LHCN-M2 (cell line): ENCODE data around the gene DVL3. TPM values are rescaled to one million over a fixed set of nuclear protein-coding genes. Genes with fewer than 3 reads are reported as not detected.
"Not testable (repeated sequence)": the region's sequence is repeated elsewhere in the genome, so short reads cannot be mapped to it uniquely, and the experiment has no call there.

Experiments
- DNase-seq: peaks from one replicate; pipeline ENCODE4 v3.0.0-alpha.2; 2012; ENCODE audit warnings: low read depth
- total RNA-seq: library from RNA; depleted of rRNA; stranded (reverse); fragments of >200 nt; gene quantifications from 2 replicates; pipeline ENCODE4 v1.2.3, GENCODE V29; 2014

DVL3 gene
- total RNA-seq, 1 experiment from 2014 or later = 63.5 TPM

DNA sequence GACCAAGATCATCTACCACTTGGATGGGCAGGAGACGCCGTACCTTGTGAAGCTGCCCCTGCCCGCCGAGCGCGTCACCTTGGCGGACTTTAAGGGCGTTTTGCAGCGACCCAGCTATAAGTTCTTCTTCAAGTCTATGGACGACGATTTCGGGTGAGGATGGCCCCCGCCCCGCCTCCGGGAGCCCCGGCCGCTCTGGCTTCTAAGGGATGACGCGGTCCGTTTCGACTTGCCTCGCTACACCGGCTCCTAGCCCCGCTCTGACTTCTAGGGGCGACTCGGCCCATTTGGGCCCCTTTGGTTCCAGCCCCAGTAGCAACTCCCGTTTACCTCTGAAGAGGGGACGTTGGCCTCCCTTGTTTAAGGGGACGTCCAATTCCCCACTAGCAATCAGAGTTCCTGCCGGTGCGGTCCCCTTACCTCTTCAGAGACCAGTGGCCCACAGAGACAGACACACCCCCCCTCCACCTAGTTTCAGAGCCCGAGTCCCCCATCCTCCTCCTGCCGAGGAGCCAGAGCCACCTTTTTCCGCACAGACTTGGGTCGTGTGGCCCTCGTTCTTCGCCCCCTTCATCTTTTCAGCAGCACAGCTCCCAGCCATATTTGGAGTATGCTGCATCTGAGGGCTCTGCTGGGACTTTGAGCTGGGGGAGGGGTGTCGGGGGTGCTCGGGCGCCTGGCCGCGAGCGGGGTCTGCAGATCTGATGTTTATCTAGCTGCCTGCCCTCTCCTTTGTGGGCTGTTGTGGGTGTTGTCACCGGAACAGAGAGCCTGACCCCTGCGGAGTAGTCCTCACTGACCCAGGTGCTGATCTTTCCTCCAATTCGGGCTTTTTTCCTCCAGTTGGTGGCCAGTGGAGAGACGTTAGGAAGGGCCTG, 706 bp downstream of the DVL3 start:
- DNase-seq = no peak

GRCh38 chr3:184156522-184156955, 1.4 kb downstream of the DVL3 start:
- peak; percentile 75 for DNase-seq

GRCh38 chr3:184157206-184157605, 2.0 kb downstream of the DVL3 start:
- no peak for DNase-seq

GRCh38 chr3:184158404-184158803, 3.2 kb downstream of the DVL3 start:
- no peak for DNase-seq

DNA sequence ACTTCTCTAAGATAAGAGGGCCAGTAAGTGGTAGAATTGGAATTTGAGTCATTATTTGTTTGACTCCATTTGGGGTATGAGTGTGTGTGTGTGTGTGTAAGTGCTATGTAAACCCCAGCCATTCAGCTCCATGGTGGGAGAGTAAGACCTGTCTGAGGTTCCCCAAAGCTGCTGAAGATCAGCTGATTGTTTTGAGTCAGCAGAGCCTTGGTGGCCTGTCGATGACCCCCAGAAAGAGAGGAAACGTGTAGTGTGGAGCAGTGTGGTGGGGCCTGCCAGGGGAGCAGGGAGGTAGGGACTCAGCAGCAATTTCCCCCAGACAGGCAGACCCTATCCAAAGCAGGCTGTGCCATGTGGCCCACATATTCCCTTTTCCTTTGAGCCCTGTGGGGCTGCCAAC, 5.3 kb downstream of the DVL3 start:
- no peak for DNase-seq

- DNase-seq = not testable (repeated sequence)
Observed at GRCh38 chr3:184162571-184163070, 7.4 kb downstream of the DVL3 start.

DNA sequence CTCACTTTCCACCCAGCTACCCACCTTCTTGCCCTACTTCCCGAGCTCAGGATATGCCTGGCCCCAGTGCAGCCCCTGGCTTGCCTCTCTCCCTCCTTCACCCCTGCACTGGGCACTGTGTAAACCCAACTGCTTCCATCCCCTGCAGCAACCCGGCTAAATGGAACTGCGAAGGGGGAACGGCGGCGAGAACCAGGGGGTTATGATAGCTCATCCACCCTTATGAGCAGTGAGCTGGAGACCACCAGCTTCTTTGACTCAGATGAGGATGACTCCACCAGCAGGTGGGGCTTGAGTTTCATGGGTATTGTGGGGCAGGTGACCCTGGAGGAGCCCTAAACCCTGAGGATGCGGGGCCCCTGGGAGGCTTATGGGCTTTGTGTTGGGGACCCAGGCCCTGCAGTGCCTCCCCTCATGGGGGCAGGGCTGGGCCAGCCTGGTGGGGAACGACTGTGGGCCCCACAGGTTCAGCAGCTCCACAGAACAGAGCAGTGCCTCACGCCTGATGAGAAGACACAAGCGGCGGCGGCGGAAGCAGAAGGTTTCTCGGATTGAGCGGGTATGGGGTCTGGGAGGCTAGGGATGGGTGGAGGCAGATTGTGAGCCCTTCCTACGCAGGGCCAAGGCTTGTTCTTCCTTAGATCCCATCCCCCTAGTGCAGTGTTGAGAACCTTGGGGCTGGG, 9.6 kb downstream of the DVL3 start:
- DNase-seq = no peak

DNA sequence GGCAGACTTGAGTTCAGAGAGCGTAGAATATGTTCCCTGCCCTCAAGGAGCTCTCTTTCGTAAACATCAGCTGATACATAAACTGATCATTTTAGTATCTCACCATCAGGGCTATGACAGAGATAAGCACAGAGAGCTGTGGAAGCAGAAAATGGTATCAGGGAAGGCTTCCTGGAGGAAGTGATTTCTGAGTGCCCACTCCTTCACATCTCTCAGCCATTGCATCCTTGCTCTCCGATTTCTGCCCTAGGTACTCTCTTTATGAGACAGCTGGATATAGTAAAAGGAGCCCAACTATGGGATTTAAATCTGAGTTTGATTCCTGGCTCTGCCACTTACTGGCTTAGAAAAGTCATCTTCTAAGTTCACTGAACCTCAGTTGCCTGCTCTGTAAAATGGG, 10.4 kb downstream of the DVL3 start:
- DNase-seq = no peak

DNA sequence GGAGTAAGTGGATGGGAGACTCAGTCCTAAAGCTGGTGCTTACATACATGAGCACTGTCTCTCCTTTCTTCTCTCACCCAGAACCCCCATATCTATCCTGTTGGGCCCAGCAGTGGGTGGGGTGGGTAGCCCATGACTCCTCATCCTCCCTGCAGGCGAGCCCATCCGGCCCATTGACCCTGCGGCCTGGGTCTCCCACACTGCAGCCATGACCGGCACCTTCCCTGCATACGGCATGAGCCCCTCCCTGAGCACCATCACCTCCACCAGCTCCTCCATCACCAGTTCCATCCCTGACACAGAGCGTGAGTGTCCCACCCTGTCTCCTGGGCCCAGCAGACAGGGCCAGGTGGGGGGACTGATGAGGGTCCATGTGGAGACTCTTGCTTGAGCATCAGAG, 11.5 kb downstream of the DVL3 start:
- DNase-seq = no peak

DNA sequence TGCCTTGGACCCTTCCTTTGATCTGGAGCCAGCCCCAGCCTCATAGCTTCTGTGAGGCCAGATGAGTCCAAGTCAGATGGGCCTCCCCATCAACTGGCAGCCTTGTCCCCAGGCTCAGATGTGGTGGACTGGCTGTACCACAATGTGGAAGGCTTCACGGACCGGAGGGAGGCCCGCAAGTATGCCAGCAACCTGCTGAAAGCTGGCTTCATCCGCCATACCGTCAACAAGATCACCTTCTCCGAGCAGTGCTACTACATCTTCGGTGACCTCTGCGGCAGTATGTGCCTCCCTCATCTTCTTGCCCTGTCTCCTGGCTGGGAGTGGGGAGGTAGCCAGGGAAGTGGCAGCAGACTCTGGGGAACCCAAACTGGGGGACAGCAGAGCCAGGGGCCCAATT, 12.6 kb downstream of the DVL3 start:
- DNase-seq = no peak

DNA sequence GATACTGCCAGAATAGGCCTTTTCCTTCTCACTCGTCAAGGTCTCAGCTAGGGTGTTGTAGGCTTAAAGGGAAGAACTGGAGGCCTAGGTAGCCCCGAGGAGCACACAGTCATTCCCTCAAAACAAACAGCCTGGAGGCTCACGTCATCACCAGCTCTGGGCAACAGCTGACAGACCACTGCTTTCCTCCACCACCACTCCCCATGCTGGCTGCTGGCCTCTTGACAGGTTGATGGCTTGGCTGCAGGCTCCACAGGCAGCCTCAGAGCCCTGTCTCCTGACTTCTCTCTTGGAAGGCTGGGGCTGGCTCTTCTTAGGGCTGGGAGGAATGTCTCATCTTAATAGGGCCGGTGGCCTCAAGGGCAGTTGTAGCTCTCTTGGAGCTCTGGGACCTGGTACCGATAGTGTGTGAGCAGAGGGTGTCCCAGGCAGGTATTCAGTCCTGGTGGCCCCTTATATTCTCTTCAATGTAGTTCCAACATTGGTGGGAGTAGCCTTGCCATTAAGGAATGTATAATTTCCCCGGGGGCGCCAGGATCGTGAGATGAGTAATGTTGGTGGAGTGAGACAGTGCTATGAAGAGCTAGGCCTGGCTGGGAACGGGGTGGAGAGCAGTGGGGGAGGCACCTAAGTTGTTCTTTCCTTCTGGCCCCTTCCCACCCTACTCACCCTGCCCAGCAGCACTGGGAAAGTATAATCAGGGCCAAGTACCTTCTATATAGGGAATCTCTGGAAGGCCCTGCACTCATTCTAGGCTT, 13.4 kb downstream of the DVL3 start:
- DNase-seq = peak; percentile 81

- DNase-seq = no peak
Observed at GRCh38 chr3:184169896-184170875, 15.0 kb downstream of the DVL3 start.

GRCh38 chr3:184171562-184171961, 16.4 kb downstream of the DVL3 start:
- DNase-seq = no peak

GRCh38 chr3:184172681-184173373, 17.6 kb downstream of the DVL3 start:
- DNase-seq = peak; percentile 88

DNA sequence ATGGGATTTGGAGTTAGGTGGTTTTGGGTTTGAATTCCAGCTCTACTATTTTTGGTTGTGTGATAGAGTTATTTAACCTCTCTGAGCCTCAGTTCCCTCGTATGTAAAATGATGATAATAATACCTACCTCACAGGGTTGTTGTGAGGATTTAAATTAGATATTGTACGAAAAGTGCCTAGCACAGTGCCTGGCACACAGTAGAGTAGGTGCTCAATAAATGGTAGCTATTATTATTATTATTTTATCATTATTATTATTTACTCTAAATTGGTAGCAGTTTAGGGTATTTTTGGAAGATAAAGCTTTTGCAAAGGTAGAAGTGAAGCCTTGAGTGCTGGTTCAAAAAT, 18.2 kb downstream of the DVL3 start:
- DNase-seq = no peak

DNA sequence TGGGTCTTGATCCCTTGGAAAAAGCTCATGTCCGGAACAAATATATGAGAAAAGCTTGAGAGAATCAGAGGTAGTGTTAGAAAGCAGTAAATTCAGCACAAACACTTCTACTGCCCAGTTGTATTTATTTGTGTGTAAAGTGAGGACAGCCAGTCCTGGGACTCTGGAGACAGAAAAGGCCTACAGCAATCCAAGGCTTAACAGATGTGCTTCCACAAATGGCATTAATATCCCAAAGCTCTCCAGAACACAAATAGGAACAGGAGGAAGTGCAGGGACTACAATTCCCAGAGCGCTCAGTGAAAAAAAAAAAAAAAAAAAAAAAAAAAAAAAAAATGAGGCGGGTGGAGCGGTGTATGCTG, 19.1 kb downstream of the DVL3 start:
- DNase-seq = no peak

DNA sequence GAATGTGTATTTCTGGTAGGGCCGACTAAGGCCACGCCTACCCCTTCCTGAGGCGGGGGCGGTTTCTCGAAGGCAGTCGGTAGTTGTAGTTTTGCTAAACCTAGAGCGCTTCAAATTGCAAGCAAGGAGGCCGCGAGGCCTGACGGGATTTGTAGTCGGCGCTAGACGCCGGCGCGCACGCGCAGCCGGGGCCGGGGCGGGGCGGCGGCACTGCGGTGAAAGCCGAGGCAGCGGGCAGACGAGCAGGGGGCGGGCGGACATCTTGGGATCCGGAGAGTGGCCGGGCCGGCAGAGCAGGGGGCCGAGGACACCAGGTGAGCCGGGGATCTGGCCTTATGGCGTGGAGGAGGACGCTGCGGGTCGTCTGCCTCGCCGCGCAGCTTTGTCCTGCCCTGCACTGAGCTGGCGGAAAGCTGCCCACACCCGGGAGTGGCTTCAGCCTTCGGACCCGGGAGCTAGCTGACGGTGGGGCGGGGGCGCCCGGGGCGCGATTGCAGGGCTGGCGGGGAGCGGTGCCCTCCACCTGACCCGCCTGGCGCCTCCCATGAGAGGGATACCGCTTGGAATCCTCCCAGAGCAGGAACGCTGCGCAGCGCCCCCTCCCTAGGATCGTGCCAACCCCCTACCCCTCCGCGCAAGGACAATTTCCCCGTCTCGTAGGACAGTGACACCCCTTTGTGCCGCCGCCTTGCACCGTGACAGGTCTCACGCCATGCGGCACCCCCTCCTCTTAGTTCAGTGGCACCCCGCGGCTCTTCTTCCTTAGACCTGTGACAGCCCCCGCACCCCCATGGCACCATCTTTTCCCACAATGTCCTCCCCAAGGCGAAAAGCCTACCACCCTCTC, 19.7 kb downstream of the DVL3 start, which contains the start of gene AP2M1:
Gene AP2M1, plus strand, starts transcription at position 210 of the 847 bp plus-strand sequence. CDS start 2,139 bp downstream, outside the sequence.
- DNase-seq = peak; percentile 99

DNA sequence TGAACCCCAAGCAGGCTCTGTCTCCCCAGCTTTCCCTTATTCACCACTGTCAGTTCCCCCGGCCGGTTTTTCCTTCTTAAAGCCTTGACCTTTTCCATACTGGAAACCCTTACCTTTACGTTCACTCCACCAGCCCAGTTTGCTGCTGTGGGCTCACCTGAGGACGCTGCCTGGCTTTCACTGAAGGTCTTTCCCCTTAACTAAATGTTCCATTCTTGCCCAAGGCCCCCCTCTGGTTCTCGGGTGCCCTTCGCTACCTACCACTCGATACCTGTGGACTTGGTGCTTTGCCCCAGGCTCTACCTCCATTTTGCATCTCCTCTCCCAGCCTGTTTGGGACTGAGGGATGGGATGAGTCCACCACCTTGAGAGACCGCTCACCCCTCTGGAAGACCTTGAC, 20.3 kb downstream of the DVL3 start:
- DNase-seq = no peak

DNA sequence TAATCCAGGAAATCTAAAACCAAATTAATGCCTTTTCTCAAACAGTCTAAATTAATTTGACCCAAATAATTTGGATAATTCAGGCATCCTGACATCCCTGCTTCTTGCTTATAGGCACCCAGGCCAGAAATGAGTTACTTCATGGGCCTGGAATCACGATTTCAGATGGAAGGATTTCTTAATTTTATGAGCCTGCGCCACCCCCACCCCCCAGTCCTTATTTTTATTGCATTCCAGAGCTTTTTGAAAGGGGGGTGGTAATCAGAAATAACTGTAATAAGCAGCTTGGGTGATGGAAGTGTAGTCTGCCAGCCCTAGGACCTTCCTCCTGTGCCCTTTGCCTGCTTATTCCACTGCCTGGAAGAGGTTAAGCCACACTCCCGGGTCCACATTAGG, 20.8 kb downstream of the DVL3 start:
- no peak for DNase-seq
